Heart left ventricle (tissue), 13 donors: ENCODE measurements around the gene CEP192.

Source experiments
- CTCF ChIP-seq, 12 donors: fragments of 200-600 bp; sonication (generic) in 4 of 12; IDR thresholded peaks; one replicate each; pipeline versions ENCODE4 v1.5.0 to v1.8.0; 2018 to 2022; ENCODE audit warnings: antibody characterized with exemption in 12 of 12, mild to moderate bottlenecking in 5 of 12
- POLR2A ChIP-seq, 2 donors: fragments of 450-650 bp; IDR thresholded peaks; one replicate each; pipeline ENCODE4 v1.6.1; 2017; ENCODE audit warnings: antibody characterized with exemption in 2 of 2, mild to moderate bottlenecking in 2 of 2, moderate library complexity in 2 of 2
- donor health status: ischemic (EF 13 %, LVEDD 7.1; RV severe dilation, severe dysfunction).
- donor health status: DM: no; HTN: yes; CAD: no.
- donor health status: DM: no; HTN: no; CAD: no.
- donor health status: ischemic (EF 25% LVEDD 6.9; RV normal size, moderate dysfunction).
- donor health status: ischemic (EF 25% LVEDD 5.7; RV mildly dilated, moderate dysfunction).
- donor health status: ischemic (EF 35%, LVEDD 5.7; RV mildly dilated, moderate dysfunction).
- donor health status: nonischemic (EF 11% LVEDD 7.7; RV severe dilation, severe dysfunction).
- donor health status: DM: yes; HTN: yes; CAD: no.
- donor health status: PGD.
- donor health status: ischemic (EF 29% LVEDD 5.4; RV normal size, mild dysfunction).
- donor health status: nonischemic (EF 23%, LVEDD 6.1; RV moderate dilation, normal function).

- no peak for TF ChIP-seq CTCF (IDR thresholded peaks at IDR 0.05)
- no peak for TF ChIP-seq POLR2A (IDR thresholded peaks at IDR 0.05)
Measured at GRCh38 chr18:12944709-12945108, 46.5 kb upstream of the CEP192 start.
